GM19395 (cell line): ENCODE data around the gene LRRC4B.
"Not testable (repeated sequence)": the region's sequence is repeated elsewhere in the genome, so short reads cannot be mapped to it uniquely, and the experiment has no call there.

Experiments
- ATAC-seq: cut with Tn5 transposase; IDR thresholded peaks from one replicate; pipeline ENCODE4 v1.9.1; 2021; ENCODE audit warnings: mild to moderate bottlenecking, moderate library complexity; ENCODE audit not compliant: unreplicated experiment

Gene LRRC4B

GRCh38 chr19:50531171-50531612 is 37.0 kb downstream of the LRRC4B start:
- no peak for ATAC-seq

DNA sequence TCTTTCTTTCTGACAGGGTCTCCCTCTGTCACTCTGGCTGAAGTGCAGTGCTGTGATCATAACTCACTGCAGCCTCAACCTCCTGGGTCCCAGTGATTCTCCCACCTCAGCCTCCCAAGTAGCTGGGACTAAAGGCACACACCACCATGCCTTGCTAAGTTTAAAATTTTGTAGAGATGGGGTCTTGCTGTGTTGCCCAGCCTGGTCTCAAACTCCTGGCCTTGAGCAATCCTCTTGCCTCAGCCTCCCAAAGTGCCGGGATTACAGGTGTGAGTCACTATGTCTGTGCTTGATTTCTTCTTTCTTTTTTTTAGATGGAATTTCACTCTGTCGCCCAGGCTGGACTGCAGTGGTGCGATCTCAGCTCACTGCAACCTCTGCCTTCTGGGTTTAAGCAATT is 40.2 kb downstream of the LRRC4B start:
- ATAC-seq = not testable (repeated sequence)

DNA sequence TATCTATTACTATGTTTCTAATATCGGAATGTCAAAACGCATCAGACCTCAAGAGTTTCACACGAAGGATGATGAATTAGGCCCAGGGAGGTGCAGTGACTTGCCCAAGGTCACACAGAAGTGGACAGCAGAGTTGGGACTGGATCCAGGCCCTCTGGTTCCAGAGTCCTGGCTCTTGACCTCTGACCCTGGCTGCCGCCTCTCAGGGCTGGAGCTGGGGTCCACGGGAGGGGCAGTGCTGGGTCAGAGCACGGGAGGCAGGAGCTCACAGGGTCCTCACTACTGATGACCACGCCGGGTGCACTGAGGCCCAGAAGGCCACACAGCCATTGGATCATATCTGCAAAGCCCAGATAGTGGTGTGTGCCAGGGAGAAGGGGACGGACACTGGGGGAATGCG is 45.4 kb downstream of the LRRC4B start:
- ATAC-seq = no peak

DNA sequence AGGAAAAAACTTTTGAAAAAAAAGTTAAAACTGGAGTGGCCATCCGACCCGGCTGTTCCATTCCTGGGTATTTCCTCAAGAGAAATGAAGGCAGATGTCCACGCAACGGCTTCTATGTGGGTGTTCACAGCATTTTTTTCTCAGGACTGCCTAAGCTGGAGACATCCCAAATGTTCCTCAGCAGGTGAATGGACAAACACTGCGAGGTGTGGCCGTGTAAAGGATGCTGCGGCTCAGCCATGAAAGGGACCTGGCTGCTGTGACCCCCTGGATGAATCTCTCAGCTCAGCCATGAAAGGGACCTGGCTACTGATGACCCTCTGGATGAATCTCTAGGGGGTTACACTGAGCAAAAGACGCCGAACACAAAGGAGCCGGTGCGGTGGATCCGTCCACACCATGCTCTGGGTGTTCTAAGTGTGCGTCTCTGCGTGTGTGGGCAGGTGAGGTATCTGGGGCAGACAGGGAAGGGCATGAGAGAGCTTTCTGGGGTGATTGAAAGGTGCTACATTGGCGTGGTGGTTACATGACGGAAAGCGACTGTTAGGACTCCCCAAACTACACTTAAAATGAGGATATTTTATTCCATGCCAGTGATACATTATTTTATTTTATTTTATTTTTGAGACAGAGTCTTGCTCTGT is 47.3 kb downstream of the LRRC4B start:
- no peak for ATAC-seq

GRCh38 chr19:50519006-50519575 is 49.1 kb downstream of the LRRC4B start:
- no peak for ATAC-seq

DNA sequence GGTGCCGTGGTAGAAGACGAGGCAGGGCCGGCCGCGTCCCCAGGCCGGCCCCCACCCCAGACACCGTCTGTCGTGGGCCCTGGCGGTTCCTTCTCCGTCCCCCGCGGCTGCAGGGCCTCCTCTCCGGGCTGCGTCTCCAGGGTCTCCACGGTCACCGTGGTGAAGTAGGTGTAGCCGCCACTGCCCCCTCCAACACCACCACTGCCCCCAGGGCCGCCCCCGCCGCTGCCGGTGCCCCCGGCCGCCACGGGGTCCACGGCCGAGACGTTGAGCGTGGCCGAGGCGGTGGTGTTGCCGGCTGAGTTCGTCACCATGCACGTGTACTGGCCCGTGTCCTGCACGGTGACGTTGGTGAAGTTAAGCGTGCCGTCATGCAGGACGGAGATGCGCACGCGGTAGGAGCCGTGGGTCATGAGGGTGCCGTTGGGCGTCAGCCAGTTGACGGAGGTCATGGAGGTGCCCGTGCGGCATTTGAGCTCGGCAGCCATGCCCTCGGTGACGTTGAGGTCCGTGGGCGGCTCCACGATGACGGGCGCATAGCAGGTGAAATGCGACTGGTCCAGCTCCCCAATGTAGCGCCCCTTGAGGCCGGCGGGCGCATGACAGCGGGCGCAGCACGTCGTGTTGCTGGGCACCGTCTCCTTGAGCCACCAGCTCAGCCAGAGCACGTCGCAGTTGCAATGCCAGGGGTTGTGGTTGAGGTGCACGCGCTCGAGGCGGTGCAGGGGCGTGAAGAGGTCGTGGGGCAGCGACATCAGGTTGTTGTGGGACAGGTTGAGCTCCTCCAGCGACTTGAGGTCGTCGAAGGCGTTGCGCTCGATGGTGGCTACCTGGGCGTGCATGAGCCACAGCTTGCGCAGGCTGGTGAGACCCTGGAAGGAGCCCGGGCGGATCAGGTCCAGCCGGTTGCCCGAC is 49.9 kb downstream of the LRRC4B start:
- ATAC-seq = no peak

DNA sequence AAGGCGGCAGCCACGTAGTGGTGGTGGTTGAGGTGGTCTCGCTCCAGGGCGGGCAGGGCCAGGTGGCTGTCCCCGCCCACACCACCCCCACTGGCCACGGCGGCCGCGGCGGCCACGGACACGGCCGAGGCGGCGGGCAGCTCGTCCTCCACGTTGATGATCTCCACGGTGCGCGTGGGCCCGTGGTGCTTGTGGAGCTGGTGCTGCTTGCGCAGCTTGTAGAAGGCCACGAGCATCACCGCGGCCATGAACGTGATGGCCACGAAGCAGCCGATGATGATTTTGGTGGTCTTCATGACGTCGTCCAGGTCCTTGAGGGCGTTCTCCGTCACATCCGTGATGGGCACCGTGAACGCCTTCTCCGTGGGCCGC is 50.5 kb downstream of the LRRC4B start:
- no peak for ATAC-seq

- no peak for ATAC-seq
Observed at GRCh38 chr19:50516964-50517703, 51.1 kb downstream of the LRRC4B start.

DNA sequence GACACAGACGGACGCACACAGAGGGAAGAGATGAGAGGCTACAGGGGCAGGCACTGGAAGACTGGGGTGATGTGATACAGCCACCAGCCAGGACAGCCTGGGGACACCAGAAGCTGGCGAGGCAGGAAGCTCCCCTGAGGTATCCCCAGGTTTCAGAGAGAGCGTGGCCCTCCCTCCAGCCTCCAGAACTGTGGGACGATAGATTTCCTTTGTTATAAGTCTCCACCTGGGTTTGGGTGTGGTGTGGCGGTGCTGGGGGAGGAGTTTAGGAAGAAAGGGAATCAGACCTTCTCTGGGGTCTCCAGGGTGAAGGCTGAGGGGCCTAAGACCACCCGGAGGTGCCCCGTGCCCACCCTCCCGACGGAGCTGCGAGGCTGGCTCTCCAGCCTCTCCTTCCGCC is 51.8 kb downstream of the LRRC4B start:
- no peak for ATAC-seq

GRCh38 chr19:50515168-50515561 is 53.1 kb downstream of the LRRC4B start:
- ATAC-seq = no peak

DNA sequence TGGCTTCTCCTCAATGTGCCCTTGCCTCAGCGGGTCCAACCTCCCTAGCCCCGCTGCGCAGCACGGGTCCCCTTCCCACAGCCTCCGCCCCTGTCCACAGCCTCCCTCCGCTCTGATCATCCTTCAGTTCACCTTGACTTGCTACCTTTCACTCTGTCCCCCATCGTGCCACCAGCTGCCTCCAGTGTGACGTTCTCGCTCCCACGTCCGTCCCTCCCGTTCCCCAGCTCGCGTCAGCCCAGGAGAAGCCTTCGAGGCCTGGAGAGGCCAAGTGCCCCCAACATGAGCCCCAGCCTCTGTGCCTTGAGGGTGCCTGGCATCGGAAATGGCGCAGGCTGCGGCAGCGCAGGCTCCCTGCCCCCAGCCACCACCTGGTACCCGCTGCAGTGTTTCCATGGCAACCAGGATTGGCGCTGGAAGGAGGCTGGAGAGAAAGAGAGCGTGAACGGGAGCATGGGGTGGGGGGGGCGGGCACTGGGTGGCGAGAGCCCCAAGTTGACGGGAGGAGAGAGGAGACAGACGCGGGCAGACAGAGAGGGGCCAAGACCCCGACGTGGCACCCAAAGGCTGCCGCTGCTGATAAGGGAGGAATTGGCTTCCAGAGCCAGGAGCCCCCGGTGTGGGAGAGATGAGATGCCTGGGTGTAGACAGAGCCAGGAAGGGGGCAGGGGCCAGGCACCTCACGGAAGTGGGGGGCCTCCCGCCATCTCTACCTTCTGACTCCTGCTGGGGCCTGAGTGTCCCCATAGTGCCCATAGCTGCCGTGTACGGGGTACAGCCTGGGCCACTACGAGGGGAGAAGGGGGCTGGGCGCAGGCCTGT is 53.7 kb downstream of the LRRC4B start:
- no peak for ATAC-seq

- ATAC-seq = no peak
Observed at GRCh38 chr19:50513746-50514345, 54.4 kb downstream of the LRRC4B start, which contains the start of gene ASPDH. Gene ASPDH (minus strand): TSS chr19:50513913. CDS start chr19:50513823, 90 bp downstream.

- ATAC-seq = no peak
Observed at GRCh38 chr19:50512999-50513745, 55.1 kb downstream of the LRRC4B start.

DNA sequence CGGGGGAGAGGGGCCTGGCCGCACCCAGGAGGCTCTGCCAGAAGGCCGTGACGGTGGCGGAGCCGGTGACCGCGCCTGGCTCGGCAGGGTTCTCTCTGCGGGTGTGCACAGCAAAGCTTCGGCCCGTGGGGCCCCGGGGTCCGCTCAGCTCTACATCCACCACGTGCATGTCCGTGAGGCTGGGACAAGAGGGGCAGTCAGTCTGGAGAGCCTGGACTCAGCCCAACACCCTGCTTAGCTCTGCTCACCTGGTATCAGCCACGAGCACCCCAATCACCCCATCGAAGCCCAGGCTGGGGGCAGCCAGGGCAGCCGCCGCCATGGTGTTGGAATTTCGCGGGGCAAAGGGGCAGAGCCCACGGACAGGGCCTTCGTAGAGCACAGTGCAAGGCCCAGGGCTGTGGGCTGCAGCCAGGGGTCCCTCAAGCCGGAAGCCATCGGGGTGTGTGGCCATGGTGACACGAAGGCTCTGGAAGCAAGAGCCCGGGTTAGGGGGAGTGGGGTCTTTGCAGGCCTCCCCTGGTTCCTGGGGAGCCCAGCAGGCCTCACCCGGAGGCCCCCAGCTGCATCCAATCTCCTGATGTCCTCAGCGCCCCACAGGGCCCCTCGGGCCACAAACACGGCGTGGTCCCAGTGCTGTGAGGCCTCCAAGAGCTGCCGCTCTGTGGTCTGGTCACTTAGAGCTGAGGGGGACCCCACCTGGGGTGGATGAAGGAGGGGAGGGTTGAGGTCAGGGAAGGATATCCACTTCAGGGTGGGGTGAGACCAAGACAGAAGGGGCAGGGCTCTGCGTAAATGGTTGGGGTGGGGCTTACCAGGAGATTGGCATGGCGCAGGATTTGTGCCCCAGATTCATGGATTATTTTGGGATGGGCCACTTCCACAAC is 55.9 kb downstream of the LRRC4B start:
- ATAC-seq = no peak

GRCh38 chr19:50511069-50511822 is 57.0 kb downstream of the LRRC4B start, which contains the start of gene JOSD2:
Gene JOSD2 (minus strand): TSS chr19:50511191. CDS start chr19:50510431, 760 bp downstream.
- peak; percentile 87 for ATAC-seq

- ATAC-seq = no peak
Observed at GRCh38 chr19:50510700-50511068, 57.6 kb downstream of the LRRC4B start.

DNA sequence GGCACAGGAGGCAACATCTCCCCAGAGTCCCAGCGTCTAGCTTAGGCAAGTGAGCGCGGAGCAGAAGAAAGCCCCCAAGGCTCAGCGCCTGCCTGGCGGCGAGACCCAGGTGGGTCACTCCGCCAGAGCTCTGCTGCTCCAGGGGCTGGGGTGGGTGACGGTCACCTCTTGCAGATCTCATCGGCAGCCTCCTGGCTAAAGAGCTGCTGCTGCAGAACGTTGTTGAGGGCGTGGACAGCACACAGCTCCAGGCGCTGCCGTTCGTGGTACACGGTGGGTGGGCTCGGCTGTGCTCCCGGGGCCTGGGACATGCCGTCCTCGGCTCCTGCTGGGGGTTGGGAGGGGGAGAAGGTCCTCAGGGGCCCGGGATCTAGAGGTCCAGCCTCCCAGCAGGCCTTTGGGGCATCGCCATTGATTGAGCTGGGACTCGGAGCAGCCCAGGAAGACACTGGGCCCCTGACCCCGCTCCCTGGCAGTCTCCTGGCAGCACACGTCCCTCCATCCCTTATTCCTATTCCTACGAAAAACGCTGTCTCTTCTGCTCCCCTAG is 58.0 kb downstream of the LRRC4B start:
- ATAC-seq = no peak
